HepG2 (cell line): ENCODE measurements around the gene PCDH10.

Experiments used
- JUN ChIP-seq: sonication (generic); formaldehyde crosslinking; IDR thresholded peaks from 2 replicates; pipeline ENCODE4 v1.4.0; 2020; ENCODE audit warnings: mild to moderate bottlenecking, missing genetic modification reagents
- MYNN ChIP-seq: sonication (generic); formaldehyde crosslinking; IDR thresholded peaks from 2 replicates; pipeline ENCODE4 v1.4.0; 2020; ENCODE audit warnings: mild to moderate bottlenecking, low read depth, missing genetic modification reagents
- RAD21 ChIP-seq: fragments of 450-650 bp; formaldehyde crosslinking; IDR thresholded peaks from 2 replicates; pipeline ENCODE4 v1.5.0; 2020; ENCODE audit warnings: mild to moderate bottlenecking
- SMAD1 ChIP-seq: sonication (generic); formaldehyde crosslinking; IDR thresholded peaks from 2 replicates; pipeline ENCODE4 v1.4.0; 2020; ENCODE audit warnings: missing genetic modification reagents, low read depth, mild to moderate bottlenecking, borderline replicate concordance
- SOX6 ChIP-seq, 2 experiments: fragments of 450-650 bp in 1 of 2; sonication (generic) in 1 of 2; formaldehyde crosslinking in 1 of 2; IDR thresholded peaks; 2 replicates each; pipeline versions ENCODE4 v1.4.0 to v1.6.1; 2017 to 2020; ENCODE audit warnings: antibody characterized with exemption in 1 of 2, mild to moderate bottlenecking in 1 of 2, missing genetic modification reagents in 1 of 2
- STAT5B ChIP-seq: sonication (generic); formaldehyde crosslinking; IDR thresholded peaks from 2 replicates; pipeline ENCODE4 v1.4.0; 2020; ENCODE audit warnings: missing genetic modification reagents
- TCF7 ChIP-seq: sonication (generic); IDR thresholded peaks from 2 replicates; pipeline ENCODE4 v1.6.1; 2016; ENCODE audit warnings: antibody characterized with exemption, low read depth
- THYN1 ChIP-seq: sonication (generic); formaldehyde crosslinking; IDR thresholded peaks from 2 replicates; pipeline ENCODE4 v1.8.1; 2023; ENCODE audit warnings: low read depth, mild to moderate bottlenecking, moderate library complexity, missing genetic modification reagents, borderline replicate concordance
- ZNF7 ChIP-seq: IDR thresholded peaks from 2 replicates; pipeline ENCODE4 v1.6.1; 2016; ENCODE audit warnings: missing biosample characterization, missing genetic modification reagents
- ZNF749 ChIP-seq: sonication (generic); formaldehyde crosslinking; IDR thresholded peaks from 2 replicates; pipeline ENCODE4 v1.8.0; 2022; ENCODE audit warnings: mild to moderate bottlenecking, missing genetic modification reagents, moderate library complexity, borderline replicate concordance
- ZNF891 ChIP-seq: sonication (generic); formaldehyde crosslinking; IDR thresholded peaks from 2 replicates; pipeline ENCODE4 v1.5.0; 2020; ENCODE audit warnings: mild to moderate bottlenecking, missing genetic modification reagents
- ZSCAN12 ChIP-seq: sonication (generic); formaldehyde crosslinking; IDR thresholded peaks from 2 replicates; pipeline ENCODE4 v1.9.0; 2021; ENCODE audit warnings: mild to moderate bottlenecking, missing genetic modification reagents
- TF ChIP-seq, protein P1 (sequence below): sonication (generic); formaldehyde crosslinking; IDR thresholded peaks from 2 replicates; pipeline ENCODE4 v1.5.0; 2020; ENCODE audit warnings: mild to moderate bottlenecking, missing genetic modification reagents, moderate library complexity
- TF ChIP-seq, protein P2 (sequence below), 2 experiments: sonication (generic) in 1 of 2; formaldehyde crosslinking in 1 of 2; IDR thresholded peaks; 2 replicates each; pipeline versions ENCODE4 v1.4.0 to v1.6.1; 2018 to 2020; ENCODE audit warnings: missing genetic modification reagents in 2 of 2, borderline replicate concordance in 1 of 2, low read depth in 1 of 2, mild to moderate bottlenecking in 1 of 2, missing biosample characterization in 1 of 2

DNA sequence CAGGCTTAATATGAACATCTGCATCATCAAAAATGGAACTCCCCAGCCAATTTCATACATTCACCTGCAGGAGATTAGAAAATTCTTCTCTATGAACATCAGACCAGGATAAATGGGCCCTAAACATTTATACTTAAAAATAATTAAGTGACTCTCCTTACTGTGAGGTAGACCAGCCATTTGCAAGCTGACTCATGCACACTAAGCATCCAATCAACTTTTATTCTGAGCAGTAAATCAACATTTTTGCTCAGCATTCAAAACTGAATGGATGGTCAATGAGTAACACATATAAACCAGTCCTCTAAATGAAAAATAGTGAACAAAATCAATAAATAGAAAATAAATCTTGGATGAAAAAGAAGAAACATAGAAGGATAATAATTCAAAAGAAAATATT lies 19.9 kb upstream of the PCDH10 start:
- TF ChIP-seq ZNF891 (CRISPR knock-in tag) = no peak
- TF ChIP-seq SOX6 (IDR thresholded peaks at IDR 0.05) = no peak
- TF ChIP-seq SOX6 (CRISPR knock-in tag; IDR thresholded peaks at IDR 0.05) = no peak
- no peak for TF ChIP-seq TCF7
- TF ChIP-seq, protein P1, sequence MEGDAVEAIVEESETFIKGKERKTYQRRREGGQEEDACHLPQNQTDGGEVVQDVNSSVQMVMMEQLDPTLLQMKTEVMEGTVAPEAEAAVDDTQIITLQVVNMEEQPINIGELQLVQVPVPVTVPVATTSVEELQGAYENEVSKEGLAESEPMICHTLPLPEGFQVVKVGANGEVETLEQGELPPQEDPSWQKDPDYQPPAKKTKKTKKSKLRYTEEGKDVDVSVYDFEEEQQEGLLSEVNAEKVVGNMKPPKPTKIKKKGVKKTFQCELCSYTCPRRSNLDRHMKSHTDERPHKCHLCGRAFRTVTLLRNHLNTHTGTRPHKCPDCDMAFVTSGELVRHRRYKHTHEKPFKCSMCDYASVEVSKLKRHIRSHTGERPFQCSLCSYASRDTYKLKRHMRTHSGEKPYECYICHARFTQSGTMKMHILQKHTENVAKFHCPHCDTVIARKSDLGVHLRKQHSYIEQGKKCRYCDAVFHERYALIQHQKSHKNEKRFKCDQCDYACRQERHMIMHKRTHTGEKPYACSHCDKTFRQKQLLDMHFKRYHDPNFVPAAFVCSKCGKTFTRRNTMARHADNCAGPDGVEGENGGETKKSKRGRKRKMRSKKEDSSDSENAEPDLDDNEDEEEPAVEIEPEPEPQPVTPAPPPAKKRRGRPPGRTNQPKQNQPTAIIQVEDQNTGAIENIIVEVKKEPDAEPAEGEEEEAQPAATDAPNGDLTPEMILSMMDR = no peak
- no peak for TF ChIP-seq ZNF7 (CRISPR knock-in tag)
- no peak for TF ChIP-seq ZNF749 (CRISPR knock-in tag)
- no peak for TF ChIP-seq SMAD1 (CRISPR knock-in tag)
- TF ChIP-seq, protein P2, sequence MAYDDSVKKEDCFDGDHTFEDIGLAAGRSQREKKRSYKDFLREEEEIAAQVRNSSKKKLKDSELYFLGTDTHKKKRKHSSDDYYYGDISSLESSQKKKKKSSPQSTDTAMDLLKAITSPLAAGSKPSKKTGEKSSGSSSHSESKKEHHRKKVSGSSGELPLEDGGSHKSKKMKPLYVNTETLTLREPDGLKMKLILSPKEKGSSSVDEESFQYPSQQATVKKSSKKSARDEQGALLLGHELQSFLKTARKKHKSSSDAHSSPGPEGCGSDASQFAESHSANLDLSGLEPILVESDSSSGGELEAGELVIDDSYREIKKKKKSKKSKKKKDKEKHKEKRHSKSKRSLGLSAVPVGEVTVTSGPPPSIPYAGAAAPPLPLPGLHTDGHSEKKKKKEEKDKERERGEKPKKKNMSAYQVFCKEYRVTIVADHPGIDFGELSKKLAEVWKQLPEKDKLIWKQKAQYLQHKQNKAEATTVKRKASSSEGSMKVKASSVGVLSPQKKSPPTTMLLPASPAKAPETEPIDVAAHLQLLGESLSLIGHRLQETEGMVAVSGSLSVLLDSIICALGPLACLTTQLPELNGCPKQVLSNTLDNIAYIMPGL (CRISPR knock-in tag; IDR thresholded peaks at IDR 0.05; ENCODE audit: borderline replicate concordance in 1 of 2, low read depth in 1 of 2) = no peak
- TF ChIP-seq MYNN = no peak
- TF ChIP-seq JUN (CRISPR knock-in tag) = no peak
- no peak for TF ChIP-seq THYN1
- no peak for TF ChIP-seq STAT5B (CRISPR knock-in tag)
- no peak for TF ChIP-seq RAD21 (CRISPR knock-in tag)
- TF ChIP-seq ZSCAN12 = no peak
